HepG2 (cell line): ENCODE data around the gene ZNF606. TPM values are rescaled to one million over a fixed set of nuclear protein-coding genes. Genes with fewer than 3 reads are reported as not detected.

Experiments used
- ATAC-seq: fragments of 200-7000 bp; cut with Tn5 transposase; 3 replicates; pipeline ENCODE4 v1.9.1; 2020; ENCODE audit warnings: mild to moderate bottlenecking, moderate library complexity
- BruUV-seq: library from RNA; stranded (reverse); fragments of 400-500 nt; replicated peaks from 2 replicates; lab custom pipeline; 2021; lab: Mats Ljungman, UMichigan
- CTCF ChIA-PET: fragments of 300-600 bp; formaldehyde crosslinking; extraction: SDS; loops from one replicate; lab custom pipeline; 2021; ENCODE audit warnings: low total read pairs, inconsistent platforms, low intra/inter-chr PET ratio; lab: Yijun Ruan, JAX
- POLR2A ChIA-PET: fragments of 350-600 bp; sonication (Branson Sonifier 250); formaldehyde crosslinking; loops from one replicate; lab custom pipeline; 2020; ENCODE audit warnings: antibody characterized with exemption, inconsistent platforms; lab: Yijun Ruan, JAX
- DNase-seq: peaks from one replicate; pipeline ENCODE4 v3.0.0-alpha.2; 2015; ENCODE audit warnings: low spot score
- FAIRE-seq: peaks from 3 replicates; lab custom pipeline; 2011; peaks lifted over from hg19 to GRCh38; lab: Jason Lieb, UNC
- H2AFZ ChIP-seq: one replicate; pipeline ENCODE4 v1.6.1; 2011; ENCODE audit warnings: low read length, inconsistent platforms
- H3K27ac ChIP-seq: fragments of 300-600 bp; 3 replicates; pipeline ENCODE4 v1.8.0; 2011; ENCODE audit warnings: mixed run types, mild to moderate bottlenecking, mixed read lengths, low read length, inconsistent platforms; ENCODE audit not compliant: insufficient read depth; ENCODE audit errors: extremely low read length
- H3K27me3 ChIP-seq, 2 experiments: fragments of 200-600 bp in 1 of 2; 2 replicates in 1 of 2; 3 replicates in 1 of 2; pipeline versions ENCODE4 v1.6.0 to v1.8.0; 2011; ENCODE audit warnings: low read length in 2 of 2, mild to moderate bottlenecking in 2 of 2, moderate library complexity in 2 of 2, inconsistent platforms in 1 of 2; ENCODE audit not compliant: insufficient read depth in 2 of 2, control insufficient read depth in 1 of 2
- H3K36me3 ChIP-seq, 2 experiments: fragments of 200-600 bp in 1 of 2; replicated peaks in 1 of 2; 2 replicates in 1 of 2; 3 replicates in 1 of 2; pipeline versions ENCODE4 v1.5.1 to v1.8.0; 2011; ENCODE audit warnings: low read length in 2 of 2, inconsistent platforms in 1 of 2; ENCODE audit not compliant: insufficient read depth in 2 of 2, control insufficient read depth in 1 of 2
- H3K4me1 ChIP-seq: 2 replicates; pipeline ENCODE4 v1.5.1; 2012; ENCODE audit warnings: low read length, inconsistent platforms; ENCODE audit not compliant: insufficient read depth
- H3K4me2 ChIP-seq: 2 replicates; pipeline ENCODE4 v1.6.0; 2011; ENCODE audit warnings: low read depth, low read length, inconsistent platforms
- H3K4me3 ChIP-seq, 3 experiments: fragments of 200-600 bp in 1 of 3; sonication (generic), shearing (Covaris generic) in 1 of 3; replicated peaks in 1 of 3; 2 replicates each; pipeline ENCODE4 v1.5.1; 2011 to 2016; ENCODE audit warnings: low read length in 3 of 3, inconsistent platforms in 2 of 3, low read depth in 2 of 3, mild to moderate bottlenecking in 2 of 3, control low read depth in 1 of 3, mixed read lengths in 1 of 3; ENCODE audit not compliant: insufficient read depth in 1 of 3
- H3K79me2 ChIP-seq: one replicate; pipeline ENCODE4 v1.6.1; 2011; ENCODE audit warnings: low read length, inconsistent platforms; ENCODE audit not compliant: insufficient read depth
- H3K9ac ChIP-seq: 2 replicates; pipeline ENCODE4 v1.6.0; 2011; ENCODE audit warnings: mild to moderate bottlenecking, low read depth, low read length, inconsistent platforms; ENCODE audit not compliant: insufficient read depth
- H3K9me3 ChIP-seq: 2 replicates; pipeline ENCODE4 v1.5.1; 2012; ENCODE audit warnings: mild to moderate bottlenecking, low read length
- H4K20me1 ChIP-seq: 2 replicates; pipeline ENCODE4 v1.6.0; 2011; ENCODE audit warnings: inconsistent platforms, mild to moderate bottlenecking, low read length, moderate library complexity; ENCODE audit not compliant: insufficient read depth
- ADNP ChIP-seq: sonication (generic); formaldehyde crosslinking; IDR thresholded peaks from 2 replicates; pipeline ENCODE4 v1.4.0; 2020; ENCODE audit warnings: missing genetic modification reagents
- DNMT1 ChIP-seq: sonication (generic); formaldehyde crosslinking; IDR thresholded peaks from 2 replicates; pipeline ENCODE4 v1.5.1; 2020; ENCODE audit warnings: mild to moderate bottlenecking, missing genetic modification reagents
- HNRNPLL ChIP-seq: fragments of 200-400 bp; formaldehyde crosslinking; IDR thresholded peaks from 2 replicates; pipeline ENCODE4 v1.6.1; 2017; ENCODE audit warnings: mild to moderate bottlenecking, low read depth, low read length; ENCODE audit not compliant: poor library complexity, severe bottlenecking
- WGBS: methylation state at CpG from one replicate; pipeline ENCODE4 v1.1.6; 2017; ENCODE audit warnings: low lambda C conversion rate; 5-methylcytosine and 5-hydroxymethylcytosine counted together
- in situ Hi-C: cut with HindIII; loops from 2 replicates; pipeline ENCODE4 v1.10.0; 2017; ENCODE audit warnings: low pct_unique_long_range_greater_than_20kb; ENCODE audit not compliant: extremely low pct_ligation_motif_present
- intact Hi-C: fragments of 100-400 bp; cut with micrococcal nuclease; formaldehyde crosslinking; loops from one replicate; pipeline ENCODE4 v1.10.0; 2022; ENCODE audit not compliant: unreplicated experiment
- polyA plus RNA-seq, 8 experiments: library from polyadenylated mRNA; depleted of rRNA in 3 of 8; stranded (reverse) in 7 of 8; unstranded in 1 of 8; fragments of >200 nt; fragmentation: Illumina TruSeq in 4 of 8; extraction: Trizol in 4 of 8; gene quantifications; 2 replicates each; pipeline versions ENCODE4 v1.2.1 to v1.2.3, GENCODE V29; 2011 to 2016; ENCODE audit warnings: low read depth in 4 of 8, missing spikeins in 1 of 8, mixed read lengths in 1 of 8; ENCODE audit not compliant: insufficient read depth in 1 of 8
- total RNA-seq, 5 experiments: library from RNA; depleted of rRNA; stranded (reverse); fragments of >200 nt; fragmentation: Illumina TruSeq; extraction: Trizol; gene quantifications; 2 replicates each; pipeline ENCODE4 v1.2.3, GENCODE V29; 2016; ENCODE audit warnings: low read depth in 1 of 5
- TF ChIP-seq, protein P1 (sequence below), 2 experiments: IDR thresholded peaks; 2 replicates each; pipeline ENCODE4 v1.6.1; 2011 to 2012; ENCODE audit warnings: low read length in 2 of 2, borderline replicate concordance in 1 of 2, low read depth in 1 of 2, mild to moderate bottlenecking in 1 of 2, moderate library complexity in 1 of 2

Gene ZNF606
- total and polyA plus RNA-seq, 2 of the 13 experiments (the other 11 are each of a cell fraction or from before 2014, with no cell fraction given): 4.2 to 14.8 TPM

DNA sequence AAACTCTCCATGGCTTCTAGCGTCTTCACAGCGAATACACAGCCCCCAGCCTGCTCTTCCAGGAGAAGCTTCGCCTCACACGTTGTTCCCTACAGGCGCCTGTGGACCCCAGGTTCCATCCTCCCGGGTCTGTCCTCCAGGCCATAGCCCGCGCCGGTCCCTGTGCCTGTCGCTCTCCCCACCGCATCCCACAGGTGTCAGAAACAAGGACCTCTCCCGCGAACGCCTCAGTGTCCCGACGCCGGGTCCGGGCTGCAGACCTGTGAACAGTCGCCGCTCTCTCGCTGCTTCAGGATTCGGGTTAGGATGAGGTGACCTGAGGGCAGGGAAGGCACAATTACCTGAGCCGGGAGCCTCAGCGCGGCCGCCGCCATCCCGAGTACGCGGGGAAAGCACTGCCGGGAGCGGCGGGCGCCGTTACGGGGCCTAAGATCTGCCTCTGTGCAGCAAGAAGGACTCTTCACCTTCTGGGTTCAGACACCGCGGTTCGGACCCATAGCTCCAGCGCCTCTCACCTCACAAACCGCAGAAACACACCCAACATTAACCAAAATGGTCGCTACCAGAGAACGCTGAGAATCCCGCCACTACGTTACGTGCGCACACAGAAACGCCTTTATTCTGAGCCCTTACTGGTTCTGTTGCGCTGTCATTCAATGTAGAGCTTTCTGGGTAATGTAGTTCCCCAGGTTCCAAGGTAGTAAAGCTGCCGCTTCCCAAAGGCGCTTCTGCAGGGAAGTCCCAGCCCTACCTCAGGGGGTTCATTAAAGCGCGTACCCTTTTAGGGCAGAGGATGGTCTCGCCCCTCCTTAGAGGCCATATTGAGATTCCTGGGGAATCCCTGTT, 67.6 kb downstream of the ZNF606 start, which contains the start of gene ZNF418:
Gene ZNF418 (minus strand): TSS at position 583 of the 846 bp plus-strand sequence. CDS start 1,580 bp downstream, outside the sequence.
- Histone ChIP-seq H3K36me3 (no peaks in the 10 kb centered on the region), H3K9ac (no peak within 1 kb of the TSS), H3K27ac (no peak within 1 kb of the TSS), H3K4me1 (no peaks in the 10 kb centered on the region), H4K20me1 (no peaks in the 10 kb centered on the region), H2AFZ (no peak within 1 kb of the TSS), H3K4me3 (no peak within 1 kb of the TSS), H3K9me3 (peaks cover 50% of the 10 kb centered on the region), H3K4me2 (no peak within 1 kb of the TSS), H3K27me3 (no peaks in the 10 kb centered on the region), H3K79me2 (no peaks in the 10 kb centered on the region)
- ChIA-PET CTCF (no interaction called here), POLR2A (no interaction called here)
- in situ Hi-C loops: no loop called here
- ATAC-seq: no peak
- no peak for FAIRE-seq
- no TSS peak for BruUV-seq
- TF ChIP-seq DNMT1: no peak
- peak; percentile 12 for TF ChIP-seq HNRNPLL
- intact Hi-C loops: no loop called here
- WGBS: 98% methylated on average over 54 of the region's 54 CpGs
- DNase-seq: no peak

DNA sequence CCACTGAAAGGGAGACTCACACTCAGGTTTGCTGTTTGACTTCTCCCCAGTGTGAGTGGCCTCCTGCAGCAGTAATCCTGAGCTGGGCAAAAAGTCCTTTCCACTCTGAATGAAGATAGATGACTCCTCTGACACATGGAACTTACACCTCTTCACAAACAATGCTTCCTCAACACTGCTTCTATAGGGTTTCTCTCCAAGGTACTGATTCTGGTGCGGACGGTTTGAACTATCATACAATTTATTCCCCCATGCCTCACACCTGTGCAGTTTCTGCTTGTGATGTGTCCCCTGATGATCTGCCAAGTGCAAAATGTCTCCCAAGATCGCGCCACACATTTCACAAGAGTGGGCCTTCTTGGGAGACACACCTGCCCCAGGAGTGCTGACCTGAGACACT, 75.0 kb downstream of the ZNF606 start:
- H3K27me3 ChIP-seq: no peaks in the 10 kb centered on the region
- no peaks in the 10 kb centered on the region for H3K79me2 ChIP-seq
- H3K36me3 ChIP-seq: no peaks in the 10 kb centered on the region
- H3K9me3 ChIP-seq: peaks cover 10% of the 10 kb centered on the region; the same call in 1 of the 2 replicates
- POLR2A ChIA-PET: no interaction called here
- FAIRE-seq: no peak
- DNase-seq: no peak
- WGBS: 53% methylated on average over 4 of the region's 4 CpGs
- intact Hi-C loops (no loop called here), in situ Hi-C loops (no loop called here)
- TF ChIP-seq ADNP (CRISPR knock-in tag): no peak
- TF ChIP-seq, protein P1, sequence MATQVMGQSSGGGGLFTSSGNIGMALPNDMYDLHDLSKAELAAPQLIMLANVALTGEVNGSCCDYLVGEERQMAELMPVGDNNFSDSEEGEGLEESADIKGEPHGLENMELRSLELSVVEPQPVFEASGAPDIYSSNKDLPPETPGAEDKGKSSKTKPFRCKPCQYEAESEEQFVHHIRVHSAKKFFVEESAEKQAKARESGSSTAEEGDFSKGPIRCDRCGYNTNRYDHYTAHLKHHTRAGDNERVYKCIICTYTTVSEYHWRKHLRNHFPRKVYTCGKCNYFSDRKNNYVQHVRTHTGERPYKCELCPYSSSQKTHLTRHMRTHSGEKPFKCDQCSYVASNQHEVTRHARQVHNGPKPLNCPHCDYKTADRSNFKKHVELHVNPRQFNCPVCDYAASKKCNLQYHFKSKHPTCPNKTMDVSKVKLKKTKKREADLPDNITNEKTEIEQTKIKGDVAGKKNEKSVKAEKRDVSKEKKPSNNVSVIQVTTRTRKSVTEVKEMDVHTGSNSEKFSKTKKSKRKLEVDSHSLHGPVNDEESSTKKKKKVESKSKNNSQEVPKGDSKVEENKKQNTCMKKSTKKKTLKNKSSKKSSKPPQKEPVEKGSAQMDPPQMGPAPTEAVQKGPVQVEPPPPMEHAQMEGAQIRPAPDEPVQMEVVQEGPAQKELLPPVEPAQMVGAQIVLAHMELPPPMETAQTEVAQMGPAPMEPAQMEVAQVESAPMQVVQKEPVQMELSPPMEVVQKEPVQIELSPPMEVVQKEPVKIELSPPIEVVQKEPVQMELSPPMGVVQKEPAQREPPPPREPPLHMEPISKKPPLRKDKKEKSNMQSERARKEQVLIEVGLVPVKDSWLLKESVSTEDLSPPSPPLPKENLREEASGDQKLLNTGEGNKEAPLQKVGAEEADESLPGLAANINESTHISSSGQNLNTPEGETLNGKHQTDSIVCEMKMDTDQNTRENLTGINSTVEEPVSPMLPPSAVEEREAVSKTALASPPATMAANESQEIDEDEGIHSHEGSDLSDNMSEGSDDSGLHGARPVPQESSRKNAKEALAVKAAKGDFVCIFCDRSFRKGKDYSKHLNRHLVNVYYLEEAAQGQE (IDR thresholded peaks at IDR 0.05; ENCODE audit: borderline replicate concordance in 1 of 2, low read depth in 1 of 2, low read length in 2 of 2): peak in 1 of 2 experiments; percentile 83; a peak in 3 of 4 replicates
- no peak overlapping the region for H3K4me2 ChIP-seq
- no peak overlapping the region for H3K27ac ChIP-seq
- H2AFZ ChIP-seq: no peak overlapping the region
- no peak overlapping the region for H3K4me3 ChIP-seq
- CTCF ChIA-PET: no interaction called here
- H3K9ac ChIP-seq: no peak overlapping the region
- no TSS peak for BruUV-seq
- H4K20me1 ChIP-seq: no peaks in the 10 kb centered on the region
- H3K4me1 ChIP-seq: no peaks in the 10 kb centered on the region
- no peak for ATAC-seq
